Activated T-cell treated with anti-CD3 and anti-CD28 coated beads, Interleukin-2, amount 50 U/mL, for 4 hours (primary cell): ENCODE results near the gene AP1AR. TPM values are rescaled to one million over a fixed set of nuclear protein-coding genes. Genes with fewer than 3 reads are reported as not detected.
"Not testable (repeated sequence)": the region's sequence is repeated elsewhere in the genome, so short reads cannot be mapped to it uniquely, and the experiment has no call there.

Experiments
- ATAC-seq, 2 donors: fragments of 200-7000 bp; cut with Tn5 transposase; one replicate each; pipeline ENCODE4 v1.10.0; 2021
- DNase-seq: peaks from one replicate; pipeline ENCODE4 v3.0.0-alpha.2; 2020
- H3K27me3 Mint-ChIP-seq: one replicate; pipeline ENCODE4 v1.8.0; 2021; ENCODE audit warnings: low read depth, mixed read lengths
- H3K36me3 Mint-ChIP-seq: one replicate; pipeline ENCODE4 v1.8.0; 2022; ENCODE audit warnings: mixed read lengths; ENCODE audit not compliant: insufficient read depth
- H3K4me1 Mint-ChIP-seq: one replicate; pipeline ENCODE4 v1.8.0; 2021; ENCODE audit warnings: low read depth, mixed read lengths
- H3K4me3 Mint-ChIP-seq: one replicate; pipeline ENCODE4 v1.8.0; 2021; ENCODE audit warnings: mild to moderate bottlenecking, moderate library complexity, mixed read lengths
- H3K9me3 Mint-ChIP-seq: one replicate; pipeline ENCODE4 v1.8.0; 2021; ENCODE audit warnings: mixed read lengths
- total RNA-seq, 3 donors: library from RNA; stranded (reverse); gene quantifications; one replicate each; pipeline ENCODE4 v1.2.1, GENCODE V29; 2021

The AP1AR gene
- total RNA-seq, 3 donors from 2014 or later = 19.1 to 27.4 (median 20.6) TPM

GRCh38 chr4:112296949-112297880, 65.6 kb downstream of the AP1AR start, which contains the start of gene ALPK1:
Gene ALPK1, plus strand, starts transcription at chr4:112297369.
- Mint-ChIP-seq H3K27me3 (no peaks in the 10 kb centered on the region), H3K4me1 (peaks cover 28% of the 10 kb centered on the region), H3K4me3 (peak within 1 kb of the TSS; percentile 79), H3K36me3 (no peaks in the 10 kb centered on the region), H3K9me3 (no peaks in the 10 kb centered on the region)
- ATAC-seq (peak; percentile 81 to 85), DNase-seq (no peak)

GRCh38 chr4:112299721-112300120, 68.1 kb downstream of the AP1AR start:
- H3K36me3 Mint-ChIP-seq = no peaks in the 10 kb centered on the region
- no peak for DNase-seq
- H3K27me3 Mint-ChIP-seq = no peaks in the 10 kb centered on the region
- H3K4me3 Mint-ChIP-seq = no peak overlapping the region
- H3K4me1 Mint-ChIP-seq = peaks cover 28% of the 10 kb centered on the region
- no peaks in the 10 kb centered on the region for H3K9me3 Mint-ChIP-seq
- ATAC-seq = no peak

GRCh38 chr4:112302320-112303274, 71.0 kb downstream of the AP1AR start:
- no peak for DNase-seq
- no peaks in the 10 kb centered on the region for H3K9me3 Mint-ChIP-seq

GRCh38 chr4:112305477-112305876, 73.9 kb downstream of the AP1AR start:
- not testable (repeated sequence) for H3K27me3 Mint-ChIP-seq, H3K4me3 Mint-ChIP-seq, H3K36me3 Mint-ChIP-seq, ATAC-seq, H3K9me3 Mint-ChIP-seq, DNase-seq
- peaks cover 20% of the 10 kb centered on the region for H3K4me1 Mint-ChIP-seq

More at GRCh38 chr4:112302320-112303274, 71.0 kb downstream of the AP1AR start:
- Mint-ChIP-seq H3K27me3 (no peaks in the 10 kb centered on the region), H3K4me1 (peaks cover 24% of the 10 kb centered on the region), H3K4me3 (no peak overlapping the region), H3K36me3 (no peaks in the 10 kb centered on the region)
- ATAC-seq = peak; percentile 85 to 94

GRCh38 chr4:112309263-112309791, 77.7 kb downstream of the AP1AR start:
- ATAC-seq (peak in 1 of 2 donors; percentile 52), DNase-seq (peak; percentile 39)
- H3K27me3 Mint-ChIP-seq, H3K9me3 Mint-ChIP-seq, H3K36me3 Mint-ChIP-seq: not testable (repeated sequence)
- Mint-ChIP-seq H3K4me3 (peak overlapping the region; percentile 46), H3K4me1 (peaks cover 20% of the 10 kb centered on the region)

- DNase-seq = no peak
- H3K4me1 Mint-ChIP-seq = peaks cover 20% of the 10 kb centered on the region
- no peak for ATAC-seq
- no peaks in the 10 kb centered on the region for H3K27me3 Mint-ChIP-seq
- H3K4me3 Mint-ChIP-seq = no peak overlapping the region
- H3K9me3 Mint-ChIP-seq = no peaks in the 10 kb centered on the region
- H3K36me3 Mint-ChIP-seq = peaks cover 4% of the 10 kb centered on the region
Observed at GRCh38 chr4:112311516-112311915, 79.9 kb downstream of the AP1AR start.

- no peaks in the 10 kb centered on the region for H3K9me3 Mint-ChIP-seq
- ATAC-seq = no peak
- no peak overlapping the region for H3K4me3 Mint-ChIP-seq
- H3K36me3 Mint-ChIP-seq = peaks cover 7% of the 10 kb centered on the region
- peaks cover 15% of the 10 kb centered on the region for H3K4me1 Mint-ChIP-seq
- H3K27me3 Mint-ChIP-seq = no peaks in the 10 kb centered on the region
- DNase-seq = no peak
Observed at GRCh38 chr4:112312610-112313239, 81.1 kb downstream of the AP1AR start.

GRCh38 chr4:112315446-112315845, 83.9 kb downstream of the AP1AR start:
- ATAC-seq = no peak
- Mint-ChIP-seq H3K27me3 (no peaks in the 10 kb centered on the region), H3K4me1 (peaks cover 6% of the 10 kb centered on the region), H3K36me3 (peaks cover 11% of the 10 kb centered on the region), H3K4me3 (no peak overlapping the region), H3K9me3 (no peaks in the 10 kb centered on the region)
- no peak for DNase-seq

GRCh38 chr4:112316360-112316759, 84.8 kb downstream of the AP1AR start:
- no peak for ATAC-seq
- H3K4me1 Mint-ChIP-seq = peaks cover 8% of the 10 kb centered on the region
- peaks cover 11% of the 10 kb centered on the region for H3K36me3 Mint-ChIP-seq
- no peaks in the 10 kb centered on the region for H3K27me3 Mint-ChIP-seq
- no peak for DNase-seq
- no peaks in the 10 kb centered on the region for H3K9me3 Mint-ChIP-seq
- no peak overlapping the region for H3K4me3 Mint-ChIP-seq

- peak; percentile 43 to 75 for ATAC-seq
- H3K4me1 Mint-ChIP-seq = peaks cover 19% of the 10 kb centered on the region
- H3K9me3 Mint-ChIP-seq = no peaks in the 10 kb centered on the region
- H3K27me3 Mint-ChIP-seq = no peaks in the 10 kb centered on the region
- DNase-seq = no peak
- peaks cover 10% of the 10 kb centered on the region for H3K36me3 Mint-ChIP-seq
- no peak overlapping the region for H3K4me3 Mint-ChIP-seq
Observed at GRCh38 chr4:112318239-112319142, 86.9 kb downstream of the AP1AR start.
